Activated naive CD8-positive, alpha-beta T cell treated with anti-CD3 and anti-CD28 coated beads for 36 hours (primary cell): ENCODE data around the gene MRM1. TPM values are rescaled to one million over a fixed set of nuclear protein-coding genes. Genes with fewer than 3 reads are reported as not detected.

Experiments
- DNase-seq: peaks from one replicate; pipeline ENCODE4 v3.0.0; 2021
- H3K27ac Mint-ChIP-seq: one replicate; pipeline ENCODE4 v1.8.0; 2022; ENCODE audit warnings: mild to moderate bottlenecking, moderate library complexity, mixed read lengths
- H3K27me3 Mint-ChIP-seq: one replicate; pipeline ENCODE4 v1.8.0; 2022; ENCODE audit warnings: mild to moderate bottlenecking, mixed read lengths
- H3K36me3 Mint-ChIP-seq: one replicate; pipeline ENCODE4 v1.8.0; 2021; ENCODE audit warnings: mild to moderate bottlenecking, mixed read lengths
- H3K4me1 Mint-ChIP-seq: one replicate; pipeline ENCODE4 v1.8.0; 2021; ENCODE audit warnings: mixed read lengths
- H3K4me3 Mint-ChIP-seq: one replicate; pipeline ENCODE4 v1.8.0; 2022; ENCODE audit warnings: mild to moderate bottlenecking, moderate library complexity, mixed read lengths
- H3K9me3 Mint-ChIP-seq: one replicate; pipeline ENCODE4 v1.8.0; 2022; ENCODE audit warnings: mixed read lengths
- total RNA-seq, 2 experiments: library from RNA; stranded (reverse); gene quantifications; one replicate each; pipeline ENCODE4 v1.2.3, GENCODE V29; 2021

MRM1 gene
- total RNA-seq, 2 experiments from 2014 or later = 24.4 to 26.4 TPM

- Mint-ChIP-seq H3K27me3 (peaks cover 4% of the 10 kb centered on the region), H3K4me1 (no peaks in the 10 kb centered on the region), H3K4me3 (no peak overlapping the region), H3K9me3 (no peaks in the 10 kb centered on the region), H3K36me3 (no peaks in the 10 kb centered on the region), H3K27ac (no peak overlapping the region)
- no peak for DNase-seq
Measured at GRCh38 chr17:36632916-36633771, 31.8 kb downstream of the MRM1 start.

GRCh38 chr17:36640346-36640745 is 39.0 kb downstream of the MRM1 start:
- H3K9me3 Mint-ChIP-seq = no peaks in the 10 kb centered on the region
- no peak overlapping the region for H3K4me3 Mint-ChIP-seq
- H3K4me1 Mint-ChIP-seq = peaks cover 11% of the 10 kb centered on the region
- no peaks in the 10 kb centered on the region for H3K36me3 Mint-ChIP-seq
- no peak for DNase-seq
- H3K27me3 Mint-ChIP-seq = peaks cover 59% of the 10 kb centered on the region
- no peak overlapping the region for H3K27ac Mint-ChIP-seq

DNA sequence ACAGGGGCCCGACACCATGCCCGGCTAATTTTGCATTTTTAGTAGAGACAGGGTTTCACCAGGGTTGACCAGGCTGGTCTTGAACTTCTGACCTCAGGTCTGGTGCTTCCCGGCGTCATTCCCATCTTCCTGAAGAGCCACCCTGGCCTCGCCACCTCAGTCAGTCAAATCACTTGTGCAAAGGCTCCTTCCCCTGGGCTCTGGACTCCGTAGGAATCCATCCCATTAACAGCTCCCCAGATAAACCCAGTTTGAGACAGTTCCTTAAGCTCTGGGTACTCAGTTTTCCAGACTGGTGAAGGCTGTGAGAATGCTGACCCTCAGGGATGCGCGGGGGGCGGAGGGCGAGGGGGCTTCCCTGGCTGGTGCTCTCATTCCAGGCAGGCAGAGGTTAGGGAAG is 39.5 kb downstream of the MRM1 start:
- H3K4me3 Mint-ChIP-seq = no peak overlapping the region

DNA sequence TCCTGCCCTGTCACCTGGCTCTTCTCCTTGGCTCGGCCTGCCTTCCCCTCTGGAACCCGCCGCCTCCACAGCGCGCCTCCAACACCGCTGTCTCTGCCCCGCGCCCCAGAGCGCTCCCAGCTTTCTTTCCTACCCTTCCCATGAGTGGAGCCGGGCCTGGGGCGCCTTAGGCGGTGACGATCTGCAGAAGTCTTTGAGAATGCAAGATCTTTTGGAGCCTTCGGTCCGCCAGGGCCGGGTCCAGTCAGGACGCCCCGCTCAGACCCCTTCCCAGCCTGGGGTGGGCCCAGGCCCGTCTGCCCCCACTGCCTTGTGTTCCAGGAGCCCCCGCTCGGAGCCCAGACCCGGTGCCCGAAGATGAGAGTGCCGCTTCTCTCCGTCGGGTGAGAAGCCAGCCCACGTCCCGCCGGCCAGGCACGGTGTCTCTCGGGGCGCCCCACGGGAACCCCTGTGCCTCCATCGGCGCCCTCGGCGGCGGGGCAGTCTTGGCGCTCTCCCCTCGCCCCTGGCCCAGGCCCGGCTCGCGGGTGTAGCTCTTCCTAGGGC is 40.0 kb downstream of the MRM1 start:
- no peak for DNase-seq
- Mint-ChIP-seq H3K36me3 (no peaks in the 10 kb centered on the region), H3K27ac (no peak overlapping the region), H3K4me1 (peaks cover 11% of the 10 kb centered on the region), H3K9me3 (no peaks in the 10 kb centered on the region), H3K27me3 (peaks cover 65% of the 10 kb centered on the region), H3K4me3 (no peak overlapping the region)

More for the DNA sequence above, 39.5 kb downstream of the MRM1 start:
- peaks cover 11% of the 10 kb centered on the region for H3K4me1 Mint-ChIP-seq
- DNase-seq = no peak
- H3K27ac Mint-ChIP-seq = no peak overlapping the region
- no peaks in the 10 kb centered on the region for H3K36me3 Mint-ChIP-seq
- peaks cover 59% of the 10 kb centered on the region for H3K27me3 Mint-ChIP-seq
- no peaks in the 10 kb centered on the region for H3K9me3 Mint-ChIP-seq

DNA sequence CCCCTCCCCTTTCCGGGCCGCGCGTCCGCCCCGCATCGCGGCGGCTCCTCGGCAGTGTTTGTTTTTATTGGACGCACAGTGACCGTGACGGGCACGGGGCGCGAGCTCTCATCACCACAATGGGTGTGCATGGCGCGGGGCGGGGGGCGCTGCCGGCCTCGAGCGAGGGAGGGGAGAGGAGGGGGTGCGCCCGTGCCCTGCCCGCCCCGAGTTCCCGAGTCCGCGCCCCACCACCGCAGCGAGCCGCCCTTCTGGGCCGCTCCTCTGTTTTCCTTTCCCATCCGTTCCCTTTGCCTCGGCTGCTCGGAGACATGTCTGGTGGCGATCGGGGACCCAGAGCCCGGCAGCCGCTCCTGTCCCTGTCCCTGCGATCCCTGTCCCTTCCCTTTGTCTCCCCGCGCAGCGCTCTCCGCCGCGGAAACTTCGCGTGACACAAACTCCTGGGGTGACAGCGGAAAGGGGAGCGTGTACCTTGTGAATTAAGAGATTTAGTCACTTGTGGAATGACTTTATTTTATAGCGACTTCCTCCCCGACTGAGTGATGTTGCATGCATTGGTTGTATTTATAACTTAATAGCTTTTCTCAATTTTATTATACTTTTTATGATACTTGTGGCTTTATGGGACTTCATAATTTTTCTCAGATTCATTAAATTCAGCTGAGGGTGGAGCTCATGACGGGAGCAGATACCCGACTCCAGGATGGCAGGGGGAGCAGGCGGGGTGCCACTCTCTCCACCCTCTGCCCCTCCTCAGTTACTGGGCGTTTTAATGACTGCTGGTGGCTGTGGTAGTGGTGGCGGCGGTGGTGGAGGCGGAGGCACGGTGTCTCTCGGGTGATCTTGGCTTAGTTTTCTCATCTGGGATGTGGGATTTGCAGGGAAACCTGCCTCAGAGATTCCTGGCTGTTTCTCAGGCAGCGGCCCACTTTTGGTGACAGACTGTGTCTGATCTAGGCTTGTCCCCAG is 40.8 kb downstream of the MRM1 start:
- Mint-ChIP-seq H3K27ac (no peak overlapping the region), H3K27me3 (peaks cover 68% of the 10 kb centered on the region), H3K4me1 (peaks cover 11% of the 10 kb centered on the region), H3K9me3 (no peaks in the 10 kb centered on the region), H3K36me3 (no peaks in the 10 kb centered on the region), H3K4me3 (peak overlapping the region; percentile 73)
- no peak for DNase-seq

DNA sequence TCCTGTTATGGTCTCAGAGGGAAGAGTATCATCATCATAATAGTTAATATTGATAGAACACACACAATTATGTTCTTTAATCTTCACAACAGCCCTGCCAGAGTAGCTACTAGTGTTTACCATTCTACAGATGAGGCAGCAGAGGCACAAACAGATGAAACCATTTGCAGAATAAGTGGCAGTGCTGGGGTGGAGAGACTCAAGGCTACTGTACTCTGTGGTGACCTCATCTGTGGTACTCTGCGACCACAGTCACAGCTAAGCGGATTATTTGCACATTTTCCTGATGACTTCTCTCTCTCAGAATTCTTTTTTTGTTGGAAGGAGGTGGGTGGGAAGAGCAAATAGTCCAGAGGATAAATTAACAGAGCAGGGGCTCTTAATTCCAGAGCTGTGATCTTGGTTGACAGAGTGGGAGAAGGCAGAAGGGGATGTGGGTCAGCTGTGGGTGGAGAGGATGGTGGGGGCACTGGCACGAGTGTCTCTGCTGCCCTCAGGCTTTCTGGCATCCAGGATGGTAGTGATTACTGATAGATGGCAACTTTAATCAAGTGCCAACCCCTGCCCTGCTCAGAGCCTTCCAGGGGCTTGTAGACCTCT is 41.8 kb downstream of the MRM1 start:
- no peak for DNase-seq

DNA sequence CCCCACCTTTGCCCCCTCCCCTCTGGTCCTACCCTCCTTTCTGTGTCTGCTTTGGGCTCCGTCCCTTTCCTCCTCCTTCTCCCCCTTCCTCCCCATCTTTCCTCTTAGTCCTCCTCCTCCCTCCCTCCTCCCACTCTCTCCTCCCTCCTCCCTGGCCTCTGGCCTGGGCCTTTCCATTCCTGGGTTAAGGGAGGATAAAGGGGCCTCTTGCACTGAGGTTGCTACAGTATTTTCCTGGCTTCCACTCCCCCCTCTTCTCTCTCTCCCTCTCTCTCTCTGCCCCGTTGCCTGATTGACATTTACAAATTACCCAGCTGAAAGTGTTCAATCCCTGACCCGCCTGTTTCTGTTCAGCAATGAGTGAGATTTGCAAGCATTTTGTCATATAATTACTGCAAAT is 44.0 kb downstream of the MRM1 start:
- H3K27me3 Mint-ChIP-seq = peaks cover 58% of the 10 kb centered on the region
- peaks cover 11% of the 10 kb centered on the region for H3K4me1 Mint-ChIP-seq
- no peaks in the 10 kb centered on the region for H3K9me3 Mint-ChIP-seq
- no peak overlapping the region for H3K27ac Mint-ChIP-seq
- no peaks in the 10 kb centered on the region for H3K36me3 Mint-ChIP-seq
- DNase-seq = no peak
- H3K4me3 Mint-ChIP-seq = no peak overlapping the region

More for the DNA sequence above, 41.8 kb downstream of the MRM1 start:
- Mint-ChIP-seq H3K4me1 (peaks cover 11% of the 10 kb centered on the region), H3K4me3 (no peak overlapping the region), H3K36me3 (no peaks in the 10 kb centered on the region), H3K27me3 (peaks cover 68% of the 10 kb centered on the region), H3K9me3 (no peaks in the 10 kb centered on the region), H3K27ac (no peak overlapping the region)

DNA sequence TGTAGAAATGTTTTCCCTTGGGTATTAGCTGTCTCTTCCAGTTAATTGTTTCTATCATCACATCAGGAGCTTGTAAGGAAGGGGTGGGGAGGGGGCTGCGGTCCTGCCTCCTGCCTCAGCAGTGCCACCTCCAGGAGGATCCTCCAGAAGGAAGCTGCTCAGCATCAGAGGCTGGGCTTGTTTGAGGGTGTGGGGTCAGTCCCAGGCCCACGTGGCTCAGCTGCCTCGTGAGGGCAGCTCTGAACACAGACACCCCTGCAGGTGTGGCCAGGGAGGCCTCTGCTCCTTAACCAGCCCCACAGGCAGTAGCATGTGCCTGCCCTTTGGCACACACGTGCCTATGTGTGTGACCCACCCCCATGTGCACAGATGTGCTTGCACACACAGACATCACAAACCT is 46.3 kb downstream of the MRM1 start:
- Mint-ChIP-seq H3K9me3 (no peaks in the 10 kb centered on the region), H3K27me3 (peaks cover 36% of the 10 kb centered on the region)

DNA sequence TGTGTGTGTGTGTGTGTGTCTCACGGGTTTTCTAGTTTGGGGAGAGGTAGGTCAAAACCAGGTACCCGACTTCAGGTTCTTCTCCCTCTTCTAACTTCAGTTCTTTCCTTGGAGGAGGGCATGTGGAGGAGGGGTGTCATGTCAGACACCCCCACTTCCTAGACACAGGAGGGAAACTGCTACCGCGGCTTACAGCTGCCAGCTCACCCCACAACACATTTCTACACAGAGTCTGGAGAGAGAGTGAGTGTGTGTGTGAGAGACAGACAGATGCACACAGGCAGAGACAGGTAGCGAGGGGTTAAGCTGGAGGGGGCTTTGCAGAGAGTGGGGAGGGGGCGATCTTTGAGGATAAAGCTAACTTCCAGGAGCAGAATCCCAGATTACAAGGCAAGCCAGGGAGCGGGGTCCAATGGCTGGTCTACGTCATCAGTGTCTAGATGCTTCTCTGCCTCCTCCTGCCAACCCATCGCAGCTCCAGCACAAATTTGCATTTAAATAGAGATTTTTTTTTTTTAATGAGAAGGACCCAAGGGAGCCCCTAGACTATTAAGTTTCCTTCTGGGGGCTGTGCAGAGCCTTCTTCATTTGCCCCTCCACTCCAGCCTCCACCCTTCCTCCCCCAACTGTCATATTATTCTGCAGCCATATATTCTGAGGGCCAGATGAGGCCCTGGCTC is 48.9 kb downstream of the MRM1 start:
- no peak overlapping the region for H3K27ac Mint-ChIP-seq
- no peaks in the 10 kb centered on the region for H3K9me3 Mint-ChIP-seq
- no peak overlapping the region for H3K4me3 Mint-ChIP-seq
- no peaks in the 10 kb centered on the region for H3K4me1 Mint-ChIP-seq
- no peak for DNase-seq
- H3K27me3 Mint-ChIP-seq = peaks cover 20% of the 10 kb centered on the region
- no peaks in the 10 kb centered on the region for H3K36me3 Mint-ChIP-seq

More for the DNA sequence above, 46.3 kb downstream of the MRM1 start:
- DNase-seq = no peak
- H3K27ac Mint-ChIP-seq = no peak overlapping the region
- H3K4me3 Mint-ChIP-seq = no peak overlapping the region
- H3K4me1 Mint-ChIP-seq = peaks cover 5% of the 10 kb centered on the region
- H3K36me3 Mint-ChIP-seq = no peaks in the 10 kb centered on the region

GRCh38 chr17:36653374-36653773 is 52.0 kb downstream of the MRM1 start:
- Mint-ChIP-seq H3K36me3 (no peaks in the 10 kb centered on the region), H3K27me3 (peaks cover 39% of the 10 kb centered on the region), H3K9me3 (no peaks in the 10 kb centered on the region), H3K4me1 (peaks cover 4% of the 10 kb centered on the region), H3K27ac (no peak overlapping the region), H3K4me3 (no peak overlapping the region)
- no peak for DNase-seq

DNA sequence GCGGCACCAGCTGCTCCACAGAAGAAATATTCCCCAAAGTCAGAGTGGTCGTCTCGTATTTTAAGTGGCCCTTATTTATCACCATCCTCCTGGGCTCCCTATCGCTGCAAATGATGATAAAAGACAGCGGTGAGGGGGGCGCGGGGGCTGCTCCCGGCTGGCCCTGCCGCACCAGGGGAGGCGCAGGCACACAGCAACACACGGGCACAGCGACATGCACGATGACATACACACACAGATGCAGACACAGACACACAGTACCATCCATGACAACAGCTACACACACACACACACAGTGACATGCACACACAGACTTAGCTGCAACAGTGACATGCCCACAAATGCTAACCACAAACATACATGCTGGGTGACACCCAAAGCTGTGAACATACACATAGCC is 52.5 kb downstream of the MRM1 start:
- Mint-ChIP-seq H3K9me3 (no peaks in the 10 kb centered on the region), H3K27me3 (peaks cover 43% of the 10 kb centered on the region), H3K4me1 (peaks cover 4% of the 10 kb centered on the region), H3K4me3 (no peak overlapping the region), H3K27ac (no peak overlapping the region), H3K36me3 (no peaks in the 10 kb centered on the region)
- DNase-seq = no peak

- Mint-ChIP-seq H3K36me3 (no peaks in the 10 kb centered on the region), H3K4me3 (no peak overlapping the region), H3K27me3 (peaks cover 41% of the 10 kb centered on the region), H3K9me3 (no peaks in the 10 kb centered on the region), H3K4me1 (peaks cover 4% of the 10 kb centered on the region), H3K27ac (no peak overlapping the region)
- DNase-seq = no peak
Measured at GRCh38 chr17:36655726-36656125, 54.3 kb downstream of the MRM1 start.

DNA sequence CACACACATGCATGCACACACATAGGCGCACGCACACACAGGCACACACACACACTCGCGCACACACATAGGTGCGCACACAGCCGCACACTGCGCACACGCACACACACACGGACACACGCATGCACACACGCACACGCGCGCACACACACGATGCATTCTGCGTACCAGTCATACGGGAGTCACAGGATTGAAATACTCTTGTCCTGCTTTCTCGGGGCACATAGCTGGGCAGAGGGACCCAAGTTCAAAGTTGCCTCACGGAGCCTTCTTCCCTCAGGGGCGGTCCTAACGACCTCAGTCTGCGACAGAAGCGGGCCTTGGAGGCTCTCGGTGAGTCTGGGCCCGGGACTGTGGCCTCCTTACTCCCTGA is 56.0 kb downstream of the MRM1 start:
- H3K27me3 Mint-ChIP-seq = peaks cover 41% of the 10 kb centered on the region
- H3K27ac Mint-ChIP-seq = no peak overlapping the region
- peaks cover 4% of the 10 kb centered on the region for H3K4me1 Mint-ChIP-seq
- H3K36me3 Mint-ChIP-seq = no peaks in the 10 kb centered on the region
- DNase-seq = no peak
- H3K4me3 Mint-ChIP-seq = peak overlapping the region; percentile 70
- no peaks in the 10 kb centered on the region for H3K9me3 Mint-ChIP-seq

DNA sequence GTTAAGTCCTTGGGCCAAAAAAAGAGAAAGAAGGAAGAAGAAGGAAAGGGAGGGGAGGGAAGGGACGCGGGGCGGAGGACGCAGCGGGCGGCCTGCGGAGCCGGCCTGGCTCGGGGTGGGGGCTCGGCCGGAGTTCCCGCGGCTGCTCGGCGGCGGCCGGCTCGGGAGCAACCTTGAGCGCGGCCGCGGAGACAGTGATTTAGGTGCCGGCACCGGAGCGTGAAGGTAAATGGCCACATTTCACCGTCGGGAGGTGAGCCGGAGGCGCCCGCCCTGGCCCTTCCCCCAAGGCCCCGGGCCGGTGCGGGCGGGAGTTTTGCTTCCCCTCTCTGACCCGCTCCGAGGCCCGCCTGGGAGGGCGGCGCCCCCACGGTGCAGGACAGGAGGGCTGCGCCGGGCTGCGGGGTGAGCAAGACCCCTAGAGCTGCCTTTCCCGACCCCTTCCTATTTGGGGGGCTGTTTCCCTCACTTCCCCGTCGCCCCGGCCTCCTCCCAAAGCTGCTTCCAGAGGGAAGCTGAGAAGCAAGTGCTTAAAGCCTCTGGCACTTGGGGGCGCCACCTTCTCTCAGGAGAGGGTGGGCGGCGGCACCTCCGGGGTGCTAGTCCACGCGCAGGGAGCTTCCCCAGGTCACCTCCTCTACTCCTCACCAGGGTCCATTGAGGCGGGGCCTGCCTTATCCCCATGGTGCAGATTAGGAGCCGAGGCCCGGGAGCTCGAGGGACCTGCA is 56.5 kb downstream of the MRM1 start:
- H3K4me3 Mint-ChIP-seq = peak overlapping the region; percentile 70
- H3K9me3 Mint-ChIP-seq = no peaks in the 10 kb centered on the region
- peaks cover 41% of the 10 kb centered on the region for H3K27me3 Mint-ChIP-seq
- H3K4me1 Mint-ChIP-seq = peaks cover 4% of the 10 kb centered on the region
- peak; percentile 33 for DNase-seq
- H3K27ac Mint-ChIP-seq = no peak overlapping the region
- no peaks in the 10 kb centered on the region for H3K36me3 Mint-ChIP-seq
